Stimulated activated CD4-positive, alpha-beta T cell treated with anti-CD3 and anti-CD28 coated beads, Interleukin-12 subunit alpha, Interleukin-12 subunit beta, amount 100 ng/mL, for 4 hours (primary cell): Measurements from ENCODE around the gene VAV3.
A peak's percentile ranks its signal among the peaks of the same experiment; 100 is the strongest.

Source experiments
- DNase-seq: peaks from one replicate; pipeline ENCODE4 v3.0.0-alpha.2; 2020

The VAV3 gene

GRCh38 chr1:107829036-107829770, 135.8 kb downstream of the VAV3 start:
- no peak for DNase-seq

GRCh38 chr1:107824946-107825345, 140.0 kb downstream of the VAV3 start:
- DNase-seq: no peak

DNA sequence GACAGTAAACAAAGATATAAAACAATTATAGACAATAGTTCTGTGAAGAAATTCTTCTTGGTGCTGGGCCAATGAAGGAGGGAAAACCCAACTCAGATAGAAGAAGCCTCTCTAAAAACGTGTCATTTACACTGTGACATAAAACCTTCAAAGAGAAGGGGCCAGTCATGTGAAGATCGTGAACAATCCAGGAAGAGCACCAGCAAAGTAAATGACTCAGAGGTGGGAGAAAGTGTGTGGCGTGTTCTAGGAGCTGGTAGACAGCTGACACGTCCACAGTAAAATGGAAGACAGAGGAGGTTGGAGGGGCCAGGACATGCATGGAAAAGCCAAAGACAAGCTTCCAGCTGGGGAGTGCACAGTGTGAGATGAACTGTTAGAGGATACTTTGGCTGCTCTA, 143.6 kb downstream of the VAV3 start:
- peak; percentile 17 for DNase-seq

DNA sequence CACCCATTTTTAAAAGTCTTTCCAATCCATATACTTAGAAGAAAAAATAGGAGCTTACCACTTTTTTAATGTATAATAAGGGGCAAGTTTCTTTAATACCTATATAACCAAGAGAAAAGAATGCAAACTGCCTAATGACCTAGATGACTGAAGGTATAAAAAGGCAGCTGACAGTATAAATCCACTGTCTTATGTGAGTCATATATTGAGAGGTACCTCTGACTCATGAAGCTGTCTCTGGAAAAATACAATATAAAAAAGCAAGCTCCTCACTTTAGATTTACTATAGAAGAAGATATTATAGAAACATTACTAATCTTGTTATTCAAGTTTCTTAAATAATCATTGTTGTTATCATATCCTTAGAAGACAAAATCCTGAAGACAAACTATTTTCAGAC, 144.2 kb downstream of the VAV3 start:
- DNase-seq: no peak

GRCh38 chr1:107817935-107818334, 147.0 kb downstream of the VAV3 start:
- no peak for DNase-seq

DNA sequence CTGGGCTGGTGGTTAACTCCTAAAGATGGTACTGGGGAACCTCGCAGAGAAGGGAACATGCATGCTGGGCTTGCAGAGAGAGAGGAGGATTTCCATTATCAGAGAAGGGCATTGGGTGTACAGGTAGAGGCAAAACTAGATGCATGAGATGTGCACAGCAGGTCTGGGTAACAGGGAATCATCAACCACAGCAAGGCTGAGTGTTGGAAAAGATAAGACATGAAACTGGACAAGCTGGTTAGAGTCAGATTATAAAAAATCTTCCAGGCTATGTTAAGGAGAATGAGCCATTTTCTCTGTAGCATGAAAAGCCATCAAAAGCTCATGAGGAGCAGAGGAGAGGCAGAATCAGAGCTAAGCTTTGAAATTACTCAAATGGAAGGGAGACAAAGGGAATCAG, 147.8 kb downstream of the VAV3 start:
- DNase-seq: no peak

DNA sequence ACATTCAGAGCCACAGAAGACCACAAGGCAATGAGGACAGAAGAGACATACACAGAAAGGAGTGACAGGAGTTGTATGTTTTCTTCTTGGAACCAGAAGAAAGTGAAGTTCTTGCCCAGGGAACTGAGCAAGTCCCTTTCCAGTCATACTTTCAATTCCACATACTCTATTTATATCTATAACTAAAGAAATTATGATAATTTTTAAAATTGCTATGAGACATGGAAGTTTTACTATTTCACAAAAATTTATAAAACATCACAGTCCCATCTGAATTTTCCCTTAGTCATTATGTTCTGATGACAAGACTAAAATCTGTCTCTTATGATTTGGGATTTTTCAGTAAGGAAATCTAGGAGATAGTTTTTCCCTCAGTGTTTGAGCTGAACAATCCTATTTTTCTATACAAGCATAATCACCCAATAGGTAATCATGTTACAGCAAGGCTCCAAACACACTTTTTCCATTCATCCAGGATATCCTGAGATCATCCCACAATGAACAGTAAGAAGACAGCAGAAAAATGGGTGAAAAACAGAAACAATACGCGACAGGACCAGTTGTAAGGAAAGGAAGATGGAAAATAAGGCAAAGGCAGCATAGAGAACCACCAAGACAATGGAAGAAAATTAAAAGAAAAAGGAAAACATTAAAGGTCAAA, 154.6 kb downstream of the VAV3 start:
- no peak for DNase-seq

DNA sequence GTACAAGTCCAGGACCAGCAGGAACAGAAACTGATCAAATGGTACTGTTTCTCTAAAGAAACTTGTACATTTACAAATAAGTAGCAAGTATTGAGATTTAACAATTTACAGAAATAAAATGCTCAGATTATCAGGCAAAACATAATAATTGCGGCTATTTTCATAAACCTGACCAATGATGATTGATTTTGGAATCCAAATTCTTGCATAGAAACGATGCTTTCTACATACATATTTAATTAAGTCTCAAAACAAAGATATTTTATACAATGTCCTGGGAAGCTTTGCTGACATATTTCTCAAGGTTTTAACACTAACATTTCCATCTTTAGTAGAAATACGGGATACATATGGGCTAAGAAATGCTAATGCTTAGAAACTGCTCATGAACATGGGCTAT, 157.1 kb downstream of the VAV3 start:
- DNase-seq: no peak

DNA sequence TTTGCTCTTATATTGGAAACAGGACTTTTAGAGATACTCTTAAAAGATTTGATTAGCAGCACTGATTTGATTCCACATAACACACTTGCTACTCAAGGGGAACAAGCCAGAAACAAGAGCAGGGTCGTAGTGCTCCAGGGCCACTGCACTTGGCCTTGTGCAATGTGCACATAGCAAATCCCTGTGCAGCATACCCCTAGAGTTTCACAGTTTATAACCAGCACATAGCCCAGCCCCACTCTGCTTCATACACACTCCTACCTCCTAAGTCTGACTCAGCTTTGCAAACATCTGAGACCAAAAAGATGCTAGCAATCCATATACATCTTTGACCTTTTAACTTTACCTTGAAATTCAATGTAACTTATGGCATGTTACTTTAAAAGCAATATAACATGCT, 157.6 kb downstream of the VAV3 start:
- no peak for DNase-seq

DNA sequence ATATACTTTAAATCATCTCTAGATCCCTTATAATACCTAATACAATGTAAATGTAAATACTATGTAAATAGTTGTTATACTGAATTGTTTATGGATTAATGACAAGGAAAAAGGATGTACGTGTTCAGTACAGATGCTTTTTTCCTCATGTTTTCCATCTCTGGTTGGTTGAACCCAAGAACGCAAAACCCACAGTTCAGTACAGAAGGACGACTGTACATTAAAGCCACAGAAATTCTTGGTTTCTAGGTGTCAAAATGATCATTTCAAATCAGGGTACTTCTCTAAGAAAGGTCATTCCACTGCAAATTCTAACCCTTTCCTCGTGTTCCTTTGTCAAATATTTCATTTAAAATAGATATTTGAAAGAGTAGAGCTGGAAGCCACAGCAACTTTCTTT, 158.1 kb downstream of the VAV3 start:
- DNase-seq: no peak

GRCh38 chr1:107804741-107805140, 160.2 kb downstream of the VAV3 start:
- no peak for DNase-seq

- no peak for DNase-seq
Measured at GRCh38 chr1:107804134-107804533, 160.8 kb downstream of the VAV3 start.

- DNase-seq: no peak
Measured at GRCh38 chr1:107803579-107803978, 161.4 kb downstream of the VAV3 start.

- no peak for DNase-seq
Measured at GRCh38 chr1:107802654-107803053, 162.3 kb downstream of the VAV3 start.

DNA sequence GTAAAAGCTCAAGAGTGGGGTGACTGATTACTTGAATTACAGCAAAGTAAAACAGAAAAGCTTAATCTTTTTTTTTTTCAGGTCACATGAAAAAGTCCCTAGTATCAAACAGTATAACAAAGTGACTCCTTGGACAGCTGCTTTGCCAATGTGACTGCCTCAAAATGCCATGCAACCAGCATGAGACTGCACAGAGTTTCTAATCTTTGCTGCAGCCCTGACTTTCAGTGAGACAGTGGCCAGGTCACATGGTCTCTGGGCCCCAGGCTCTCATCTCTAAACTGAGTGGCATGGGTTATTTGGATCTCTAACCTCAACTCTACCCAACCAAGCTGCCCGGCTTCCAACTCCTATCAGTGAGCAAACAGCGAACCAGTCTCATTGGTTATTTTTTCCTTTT, 169.0 kb downstream of the VAV3 start:
- DNase-seq: no peak

DNA sequence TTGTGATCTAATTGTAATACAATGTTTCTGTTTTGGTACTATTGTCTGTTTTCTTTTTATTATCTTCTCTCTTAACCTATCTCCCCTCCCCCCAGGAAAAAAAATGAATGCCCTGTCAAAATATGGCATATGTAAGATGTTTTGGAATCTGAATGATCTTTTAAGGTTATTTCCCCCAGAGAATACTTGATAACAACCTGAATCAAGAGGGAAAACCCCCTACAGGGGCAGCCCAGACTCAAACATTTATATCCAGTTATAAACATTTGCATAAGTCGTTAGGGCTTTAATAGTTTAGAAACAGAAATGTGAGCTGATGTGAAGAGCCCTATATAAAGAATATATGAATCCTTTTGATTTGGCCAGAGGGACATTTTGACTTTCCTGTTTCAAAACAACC, 169.5 kb downstream of the VAV3 start:
- DNase-seq: no peak

DNA sequence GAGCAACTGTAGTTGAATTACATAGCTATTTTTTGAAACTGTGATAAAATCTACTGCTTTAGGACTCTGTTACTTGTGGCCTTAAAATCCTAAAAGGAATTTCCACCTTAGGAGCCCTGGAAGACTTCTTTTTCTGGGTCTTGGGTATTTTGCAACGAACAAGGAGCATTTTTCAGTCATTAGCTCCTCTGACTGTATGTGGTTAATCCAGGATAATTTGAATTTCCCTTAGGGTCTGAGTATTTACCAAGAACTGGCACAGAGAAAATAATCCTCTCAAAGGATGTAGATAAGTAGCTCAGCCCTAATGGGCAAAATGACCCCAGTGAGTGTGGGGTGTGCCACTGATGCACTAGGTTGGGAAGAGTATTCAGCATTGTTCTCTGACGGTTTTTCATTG, 170.4 kb downstream of the VAV3 start:
- DNase-seq: no peak

GRCh38 chr1:107793896-107794453, 171.0 kb downstream of the VAV3 start:
- no peak for DNase-seq

DNA sequence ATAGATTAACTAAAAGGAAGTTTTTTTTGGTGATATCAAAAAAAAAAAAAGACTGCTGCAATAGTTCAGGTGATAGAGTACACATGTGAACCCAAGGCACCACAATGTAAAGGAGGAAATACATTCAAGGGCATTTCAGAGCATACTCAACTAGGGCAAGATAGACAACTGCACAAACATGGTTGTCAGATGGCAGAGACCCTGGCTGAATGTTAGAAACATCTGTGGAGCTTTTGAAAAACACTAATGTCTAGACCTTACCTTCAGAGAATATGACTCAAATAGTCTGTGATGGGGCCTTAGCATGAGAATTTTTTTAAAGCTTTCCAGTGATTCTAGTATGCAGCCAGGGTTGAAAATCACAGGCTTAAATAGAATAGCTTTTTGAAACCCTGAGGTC, 173.6 kb downstream of the VAV3 start:
- DNase-seq: no peak

- DNase-seq: no peak
Measured at GRCh38 chr1:107789817-107790524, 175.0 kb downstream of the VAV3 start.

DNA sequence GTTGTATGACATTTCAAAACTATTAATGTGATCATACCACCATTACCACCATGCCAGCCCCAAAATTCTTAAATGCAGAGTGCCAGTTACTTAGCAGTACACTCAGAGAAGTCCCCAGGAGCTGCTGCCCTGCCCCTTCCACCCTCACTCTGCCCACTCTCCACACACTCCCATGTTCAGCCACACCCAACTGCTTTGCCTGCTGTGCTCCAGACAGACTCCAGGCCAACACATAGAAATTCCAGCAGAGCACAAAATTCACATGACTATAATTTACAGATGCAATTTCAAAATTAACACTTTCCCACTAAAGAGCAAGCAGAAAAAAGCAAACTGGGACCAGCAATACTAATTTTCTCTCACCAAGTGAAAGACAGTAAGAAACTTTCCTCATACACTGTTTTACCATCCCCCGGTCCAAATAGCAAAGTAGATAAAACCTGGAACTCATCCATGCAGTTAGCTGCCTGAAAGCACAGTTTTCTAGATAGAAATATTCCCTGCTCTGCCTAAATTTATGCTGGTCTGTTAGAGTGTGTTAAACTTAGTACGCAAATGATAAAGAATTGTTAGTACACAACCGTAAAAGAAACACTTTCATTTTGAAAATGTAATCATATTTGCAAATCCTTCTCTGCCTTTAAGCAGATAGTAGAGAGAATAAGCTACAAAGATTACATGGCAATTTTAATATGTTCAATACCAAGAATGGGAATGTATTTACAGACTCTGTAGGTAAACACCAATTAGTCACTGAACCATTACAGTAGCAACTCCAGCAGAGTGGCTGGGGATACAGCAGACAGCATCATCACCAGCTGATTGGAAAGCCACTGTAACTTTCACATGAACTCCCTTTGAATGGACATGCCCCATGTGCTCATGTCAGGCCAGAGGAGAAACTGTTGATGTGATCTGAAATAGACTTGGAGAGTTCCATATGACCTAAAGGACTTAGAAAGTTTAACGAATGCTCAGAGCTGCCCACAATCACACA, 176.5 kb downstream of the VAV3 start:
- DNase-seq: no peak

DNA sequence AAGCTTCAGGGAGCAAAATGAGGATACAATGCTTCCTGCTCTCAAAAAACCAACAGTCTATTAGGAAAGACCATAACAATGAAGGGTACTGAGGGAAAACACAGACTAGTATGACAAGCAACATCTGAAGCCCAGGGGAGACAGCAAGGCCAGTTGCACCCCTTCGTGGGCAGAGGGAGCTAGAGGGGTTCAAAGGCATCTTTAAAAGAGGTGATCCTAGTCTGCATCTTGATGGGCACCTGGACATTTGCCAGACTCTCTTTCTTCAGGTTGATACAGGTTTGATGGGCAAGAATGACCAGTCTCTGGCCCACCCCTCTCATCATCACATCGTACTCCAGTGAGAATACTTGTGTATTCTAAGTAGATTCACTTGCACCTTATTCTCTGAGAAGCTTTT, 177.7 kb downstream of the VAV3 start:
- no peak for DNase-seq
